NCI-H2081 treated with DMSO at 0.1 percent for 48 hours (cell line): ENCODE measurements around the gene RNU6-8.

Experiments used
- DNase-seq: peaks from one replicate; lab custom pipeline; 2025; lab: John Stamatoyannopoulos, UW

The RNU6-8 gene

DNA sequence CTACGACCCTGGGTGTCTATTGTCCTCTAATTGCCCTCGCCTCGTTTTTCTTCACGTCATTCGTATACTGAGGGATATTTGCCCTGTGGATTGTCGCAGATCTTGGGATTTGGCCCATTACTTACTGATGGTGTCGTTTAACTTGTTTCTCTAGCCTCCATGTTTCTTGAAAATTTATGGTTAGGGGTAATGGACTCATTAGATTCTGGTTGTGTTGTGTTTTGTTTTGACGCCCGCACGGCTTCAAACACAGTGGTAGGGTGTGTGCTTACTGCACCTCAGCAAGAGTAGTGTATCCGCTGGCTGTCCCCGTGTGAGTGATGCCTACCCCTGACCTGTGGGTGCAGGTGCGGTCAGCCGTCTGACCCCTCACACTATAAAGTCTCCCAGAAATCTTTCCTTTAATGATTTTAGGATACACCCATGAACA is 874 bp upstream of the RNU6-8 start:
- no peak for DNase-seq

DNA sequence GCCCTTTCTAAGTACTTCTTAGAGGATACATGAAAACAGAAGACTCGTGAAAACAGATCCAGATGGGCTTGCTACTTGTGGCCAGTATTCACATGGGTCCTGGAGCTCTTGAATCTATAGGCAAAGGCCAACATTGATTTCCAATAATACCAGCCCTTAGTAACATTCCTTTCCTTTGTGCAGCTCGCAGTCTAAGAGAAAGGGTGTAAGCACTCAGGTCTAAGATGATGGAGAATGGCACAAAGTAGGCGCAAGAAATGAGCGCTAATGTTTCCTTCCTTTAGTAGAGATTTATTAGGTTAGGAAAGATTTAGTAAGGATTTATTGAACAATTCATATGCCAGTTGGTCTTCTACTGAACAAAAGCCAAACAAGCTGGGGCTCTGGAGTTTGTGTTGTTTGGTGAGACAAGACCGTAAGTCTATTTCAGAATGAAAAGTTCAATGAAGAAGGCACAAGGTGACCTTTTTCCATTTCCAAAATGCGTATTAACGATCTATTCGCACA is 525 bp downstream of the RNU6-8 start:
- DNase-seq, result no peak

DNA sequence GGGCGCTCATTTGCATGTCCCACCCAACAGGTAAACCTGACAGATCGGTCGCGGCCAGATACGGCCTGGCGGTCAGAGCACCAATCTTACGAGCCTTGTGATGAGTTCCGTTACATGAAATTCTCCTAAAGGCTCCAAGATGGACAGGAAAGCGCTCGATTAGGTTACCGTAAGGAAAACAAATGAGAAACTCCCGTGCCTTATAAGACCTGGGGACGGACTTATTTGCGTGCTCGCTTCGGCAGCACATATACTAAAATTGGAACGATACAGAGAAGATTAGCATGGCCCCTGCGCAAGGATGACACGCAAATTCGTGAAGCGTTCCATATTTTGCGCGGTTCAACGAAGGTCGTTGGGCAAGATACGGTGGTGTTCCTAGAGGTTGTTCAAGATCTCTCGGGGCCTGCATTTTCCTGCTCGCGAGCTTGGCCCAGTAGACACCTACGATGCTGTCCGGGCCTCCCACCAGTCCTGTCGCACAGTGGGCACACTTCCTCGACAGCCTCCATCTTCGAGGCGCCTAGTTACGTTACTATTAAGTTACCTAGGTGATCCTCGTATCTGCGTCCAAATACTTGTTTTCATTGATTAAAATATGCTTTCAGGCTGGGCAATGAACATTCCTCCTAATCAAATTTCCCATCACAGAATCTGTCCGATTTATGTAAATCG is 1.1 kb downstream of the RNU6-8 start, which contains the start of gene RNU6-7:
RNU6-7 (plus strand) TSS at position 230 of the 675 bp plus-strand sequence.
- DNase-seq, result peak; percentile 67

DNA sequence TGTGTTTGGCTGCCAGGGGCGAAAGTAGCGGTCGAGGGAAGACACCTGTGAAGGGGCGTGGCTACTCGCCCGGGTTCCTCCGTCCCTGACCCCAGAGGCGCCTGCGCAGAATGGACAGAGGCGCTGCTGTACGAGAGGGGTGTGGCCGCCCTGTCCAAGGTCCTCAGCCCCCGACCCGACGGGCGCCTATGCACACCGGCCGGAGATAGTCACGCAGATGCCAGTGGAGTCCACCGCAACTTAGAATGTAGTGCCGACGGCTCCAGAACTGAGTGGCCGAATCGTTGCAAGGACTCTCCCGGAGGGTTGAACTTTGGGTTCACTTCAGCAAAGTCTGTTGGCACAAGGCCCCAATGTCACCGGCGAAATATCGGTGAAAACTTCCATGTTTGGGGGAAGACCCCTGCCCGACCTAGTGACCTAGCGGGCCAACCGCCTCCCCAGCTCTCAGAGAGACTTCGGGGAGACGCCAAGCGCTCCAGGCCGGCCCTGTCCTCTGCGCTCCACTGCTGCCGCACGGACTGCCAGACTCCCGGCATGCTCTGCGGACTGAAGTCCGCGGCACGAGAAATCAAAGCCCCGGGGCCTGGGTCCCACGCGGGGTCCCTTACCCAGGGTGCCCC is 1.8 kb downstream of the RNU6-8 start:
- DNase-seq, result peak; percentile 67

DNA sequence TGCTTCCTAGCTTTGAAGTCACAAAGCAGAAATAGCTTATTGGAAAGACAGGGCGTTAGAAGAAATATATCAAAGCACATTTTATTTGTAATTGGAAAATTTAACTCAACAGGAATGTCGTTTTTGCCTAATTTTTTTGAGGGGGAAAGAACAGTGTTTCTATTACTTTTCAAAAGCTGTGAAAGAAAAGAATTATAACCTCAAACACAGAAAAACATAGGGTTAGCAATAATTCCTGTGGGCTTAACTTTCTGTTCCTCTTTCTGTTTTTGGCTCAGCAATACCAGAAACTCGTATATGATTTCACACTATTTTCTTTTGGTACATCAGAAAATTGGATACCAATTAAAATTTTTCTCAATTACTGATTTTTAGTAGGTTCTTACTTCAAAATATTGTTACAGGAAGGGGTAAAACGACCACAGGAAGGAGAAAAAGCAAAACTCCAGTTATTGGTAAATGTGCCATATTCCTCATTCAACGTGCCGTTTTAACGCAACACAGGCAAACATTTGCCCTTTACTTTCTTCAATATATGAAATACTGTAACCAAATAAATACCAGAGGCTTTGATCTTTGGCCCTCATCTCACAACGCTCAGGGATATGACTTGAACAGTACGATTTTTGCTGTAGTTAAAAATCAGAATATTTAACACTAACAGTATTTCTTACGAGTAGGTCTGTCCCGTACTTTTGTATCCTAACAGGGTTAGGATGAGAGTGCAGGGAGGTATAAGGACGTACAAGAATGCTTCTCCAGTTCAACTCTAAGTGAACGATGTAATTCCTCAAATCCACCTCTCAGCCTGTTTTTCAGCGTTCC is 2.5 kb downstream of the RNU6-8 start:
- DNase-seq, result no peak

DNA sequence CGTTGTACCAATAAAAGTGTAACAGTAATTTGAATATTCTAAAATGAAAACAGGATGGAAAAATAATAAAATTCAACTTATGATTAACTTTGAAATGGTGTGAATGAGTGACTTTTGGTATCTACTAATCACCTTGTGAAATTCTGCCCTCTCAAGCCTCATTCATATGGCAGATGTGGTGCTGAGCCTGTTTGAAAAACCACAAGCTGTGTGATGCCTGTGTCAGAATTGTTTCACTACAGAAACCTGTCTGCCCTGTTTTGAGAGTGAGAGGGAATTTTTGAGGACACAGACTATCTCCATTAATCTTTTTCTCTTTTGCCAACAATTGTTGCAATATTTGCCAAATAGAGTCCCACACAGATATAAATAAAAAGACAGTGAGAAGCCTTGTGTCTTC is 5.2 kb downstream of the RNU6-8 start:
- no peak for DNase-seq

DNA sequence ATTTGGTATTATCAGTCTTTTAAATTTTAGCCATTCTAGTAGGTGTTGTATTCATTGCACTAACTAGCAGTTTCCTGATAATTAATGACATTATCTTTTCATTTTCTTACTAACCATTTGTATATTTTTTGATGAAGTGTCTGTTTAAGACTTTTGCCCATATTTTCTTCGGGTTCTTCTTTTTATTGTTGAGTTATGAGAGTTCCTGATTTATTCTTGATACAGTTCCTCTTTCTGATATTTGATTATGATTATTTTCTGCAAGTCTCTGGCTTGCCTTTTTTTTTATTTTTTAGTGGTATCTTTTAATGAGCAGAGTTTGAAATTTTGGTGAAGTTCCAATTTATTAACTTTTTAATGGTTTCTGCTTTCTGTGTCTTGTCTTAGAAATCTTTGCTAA is 7.4 kb downstream of the RNU6-8 start:
- no peak for DNase-seq

DNA sequence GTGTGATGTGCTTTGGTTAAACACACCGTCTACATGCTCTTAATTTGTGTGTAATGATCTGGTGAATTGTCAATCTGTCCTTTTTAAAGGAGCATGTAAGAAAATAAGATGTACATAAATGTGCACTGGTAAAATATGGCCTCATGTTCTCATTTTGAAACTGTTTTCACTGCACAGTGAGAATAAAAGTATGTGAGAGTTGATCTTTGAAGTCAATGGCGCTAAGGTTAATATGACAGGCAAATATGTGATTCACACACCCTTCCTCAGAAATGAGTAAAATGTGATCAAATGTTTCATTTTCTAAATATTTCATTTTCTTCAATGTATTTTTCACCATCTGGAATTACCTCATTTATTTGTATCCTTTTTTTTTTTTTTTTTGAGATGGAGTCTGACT is 9.5 kb downstream of the RNU6-8 start:
- no peak for DNase-seq

DNA sequence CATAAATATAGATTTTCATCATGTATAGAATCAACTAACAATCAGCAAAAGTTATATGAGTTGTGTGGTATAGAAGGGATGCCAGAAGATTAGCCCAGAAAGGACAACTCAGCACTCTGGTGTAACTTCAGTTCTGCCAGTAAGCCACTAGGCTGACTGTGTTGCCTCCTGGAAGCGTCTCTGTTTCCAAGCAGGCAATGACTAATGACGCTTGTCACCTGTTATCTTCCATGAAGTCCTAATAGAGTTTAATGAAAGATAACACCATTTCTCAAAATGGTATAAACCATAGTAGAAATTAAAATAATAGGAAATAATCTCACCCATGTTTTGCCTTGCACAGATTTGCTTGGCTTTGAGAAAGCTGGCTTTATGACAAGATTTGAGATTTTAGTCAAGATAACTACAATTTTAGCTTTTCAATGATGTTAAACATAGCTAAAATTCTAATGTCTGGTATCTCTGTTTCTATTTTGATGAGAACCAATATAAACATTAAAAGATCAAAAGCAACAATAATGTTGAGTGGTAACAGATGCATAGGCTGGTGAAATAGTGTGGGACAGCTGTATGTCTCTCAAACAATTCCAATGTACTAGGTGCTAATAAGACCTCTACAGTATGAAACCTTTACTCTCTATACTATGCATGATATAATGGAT is 10.2 kb downstream of the RNU6-8 start:
- no peak for DNase-seq

DNA sequence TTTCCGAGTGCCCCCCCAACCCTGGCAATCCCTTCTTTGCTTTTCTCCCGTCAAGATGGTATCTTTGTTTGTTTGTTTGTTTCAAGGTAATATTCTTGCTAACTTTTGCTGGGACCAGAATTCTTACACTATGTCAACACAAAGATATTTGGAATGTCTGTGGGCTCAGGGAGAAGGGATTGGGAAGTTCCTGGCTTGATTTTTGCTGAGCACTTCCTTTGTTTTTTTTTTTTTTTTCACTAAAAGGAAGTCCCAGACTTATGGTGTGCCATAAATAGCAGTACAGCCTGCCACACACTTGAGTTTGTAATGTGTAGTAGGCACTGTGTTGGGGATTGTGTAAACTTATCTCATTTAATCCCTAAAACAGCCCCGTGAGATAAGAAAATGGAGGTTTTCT is 12.4 kb downstream of the RNU6-8 start:
- no peak for DNase-seq

DNA sequence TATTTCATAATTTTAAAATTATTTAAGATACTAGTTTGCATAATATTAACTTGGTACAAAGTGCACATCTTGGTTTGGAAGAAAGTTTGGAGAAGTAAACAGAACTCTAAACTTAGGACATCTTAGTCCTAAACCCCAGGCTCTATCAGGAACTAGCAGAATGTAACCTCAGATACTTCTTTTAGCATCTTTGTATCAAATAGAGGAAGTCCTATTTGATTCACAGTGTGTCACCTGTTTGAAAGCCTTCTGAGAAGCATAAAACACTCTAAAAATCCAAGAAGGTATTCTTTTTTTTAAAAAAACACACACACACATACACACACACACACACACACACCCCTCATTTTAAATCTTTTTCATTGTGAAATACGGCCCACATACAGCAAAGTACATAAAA is 13.3 kb downstream of the RNU6-8 start:
- DNase-seq, result no peak

DNA sequence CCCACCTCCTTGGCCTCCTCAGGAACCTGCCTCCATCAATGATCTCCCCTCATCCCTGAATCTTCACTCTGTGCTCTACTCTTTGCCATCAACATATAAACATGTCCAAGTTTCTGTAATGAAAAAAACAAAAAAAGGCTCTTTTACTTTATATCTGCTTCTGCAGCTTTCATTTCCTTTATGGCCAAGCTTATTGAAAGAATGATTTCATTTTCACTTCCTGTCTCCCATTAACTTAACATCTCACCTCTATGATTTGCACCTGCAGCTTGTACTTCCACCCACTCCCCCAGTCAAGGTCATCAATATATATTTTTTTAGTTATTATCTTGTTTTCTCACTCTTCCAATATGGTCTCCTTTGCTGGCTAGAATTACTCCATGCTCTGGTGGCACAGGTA is 16.8 kb downstream of the RNU6-8 start:
- DNase-seq, result no peak

DNA sequence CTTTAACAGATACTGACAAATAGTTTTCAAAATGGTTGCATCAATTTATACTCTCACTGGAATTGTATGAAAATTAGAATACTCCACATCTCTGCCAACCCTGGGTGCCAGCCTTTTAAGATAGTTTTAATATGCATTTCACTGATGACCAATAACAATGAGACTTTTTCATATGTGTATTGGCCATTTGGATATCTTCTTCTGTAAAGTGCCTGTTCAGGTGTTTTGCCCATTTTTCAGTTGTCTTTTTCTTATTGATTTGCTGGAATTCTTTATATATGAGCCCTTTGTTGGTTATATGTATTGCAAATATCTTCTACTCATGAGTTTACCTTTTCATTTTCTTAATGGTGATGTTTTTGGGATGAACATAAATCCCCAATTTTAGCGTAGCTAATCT is 18.0 kb downstream of the RNU6-8 start:
- no peak for DNase-seq

DNA sequence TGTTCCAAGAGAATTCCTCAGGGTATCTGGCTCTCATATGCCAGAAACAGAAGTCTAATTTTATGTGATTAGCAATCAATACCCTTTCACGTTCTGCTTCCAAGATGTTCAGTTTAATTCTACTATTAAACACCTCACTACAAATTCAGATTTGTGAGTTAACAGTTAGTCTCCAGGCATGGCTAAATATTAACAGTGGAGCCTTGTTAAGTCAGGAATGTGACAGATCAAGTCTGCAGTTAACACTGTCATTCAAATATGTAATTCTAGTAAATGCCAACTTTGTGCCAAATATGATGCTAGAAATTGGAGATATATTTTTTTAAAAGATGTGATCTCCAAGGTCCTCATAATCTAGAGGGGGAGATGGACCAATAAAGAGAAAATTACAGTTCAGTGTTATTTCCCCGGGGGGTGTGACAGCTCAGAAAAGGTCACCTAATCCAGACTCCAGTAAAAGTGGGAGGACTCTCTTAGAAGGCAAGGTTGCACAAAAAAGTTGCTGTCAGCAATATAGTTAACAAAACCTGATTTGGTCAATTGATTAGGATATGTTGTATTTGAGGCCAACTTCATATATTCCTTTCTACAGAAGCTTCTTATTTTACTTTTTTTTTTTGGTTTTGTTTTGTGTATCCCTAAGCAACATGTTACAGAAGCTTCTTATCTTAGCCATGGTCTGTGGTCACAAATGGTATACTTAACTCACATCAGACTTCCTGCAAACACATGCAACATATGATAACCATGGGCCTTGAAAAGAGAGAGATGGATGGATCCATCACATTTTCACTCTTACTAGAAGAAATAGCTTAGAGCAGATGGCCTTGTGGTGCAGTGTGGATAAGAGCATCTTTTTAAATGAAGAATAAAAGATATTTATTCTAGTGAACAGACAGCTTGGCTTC is 19.7 kb downstream of the RNU6-8 start:
- DNase-seq, result no peak

DNA sequence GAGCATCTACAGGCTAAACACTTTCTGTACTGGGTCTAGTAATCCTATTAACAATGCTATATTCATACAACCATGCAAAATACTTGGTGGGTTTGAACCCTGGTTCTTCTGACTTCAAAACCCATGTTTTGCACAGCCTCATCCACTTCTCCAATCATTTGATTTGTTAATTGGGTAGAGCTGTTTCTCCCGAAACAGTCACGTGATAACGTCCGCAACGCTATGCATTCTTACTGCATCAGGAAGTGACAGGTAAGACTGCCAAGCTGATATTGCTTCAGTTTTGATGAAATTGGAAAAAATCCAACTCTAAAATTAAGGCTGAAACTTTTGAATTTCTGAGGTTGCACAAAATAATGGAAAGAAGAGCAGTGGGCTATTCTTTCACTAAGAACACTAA is 31.6 kb downstream of the RNU6-8 start:
- DNase-seq, result no peak

DNA sequence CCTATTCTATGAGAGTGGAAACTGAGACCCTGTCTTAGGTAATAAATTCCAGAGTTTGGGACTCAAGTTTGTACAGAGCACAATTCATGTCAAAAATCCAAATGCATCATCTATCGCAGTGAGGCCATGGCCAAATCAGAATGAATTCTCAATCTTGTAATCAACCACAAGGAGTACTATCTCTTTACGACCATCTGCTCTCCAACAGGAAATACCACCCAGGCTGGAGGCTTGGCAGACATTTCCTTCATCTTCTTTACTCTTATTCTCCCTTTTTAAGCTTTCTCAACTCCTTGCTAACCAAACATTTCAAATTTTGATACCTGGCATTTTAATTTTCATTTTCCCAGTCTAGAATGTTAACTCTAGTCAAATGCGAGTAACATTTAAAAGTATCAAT is 33.9 kb downstream of the RNU6-8 start:
- no peak for DNase-seq

DNA sequence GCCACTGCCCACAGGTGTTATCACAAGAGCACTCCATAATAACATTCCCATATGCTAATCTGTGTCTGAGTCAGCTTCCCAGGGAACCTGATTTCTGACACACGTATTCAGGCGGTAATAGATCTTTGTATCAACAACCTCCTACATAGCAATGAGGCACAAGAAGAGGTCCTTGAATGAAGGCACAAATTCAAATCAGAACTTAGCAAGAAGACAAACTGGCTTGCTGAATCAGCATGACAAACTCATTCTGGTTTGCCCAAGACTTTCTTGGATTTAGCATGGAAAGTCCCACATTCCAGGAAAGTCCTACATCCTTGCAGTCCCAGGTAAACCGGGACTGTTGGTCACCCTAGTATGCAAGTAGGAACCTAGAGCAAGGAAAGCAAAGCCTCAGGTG is 35.2 kb downstream of the RNU6-8 start:
- DNase-seq, result no peak

DNA sequence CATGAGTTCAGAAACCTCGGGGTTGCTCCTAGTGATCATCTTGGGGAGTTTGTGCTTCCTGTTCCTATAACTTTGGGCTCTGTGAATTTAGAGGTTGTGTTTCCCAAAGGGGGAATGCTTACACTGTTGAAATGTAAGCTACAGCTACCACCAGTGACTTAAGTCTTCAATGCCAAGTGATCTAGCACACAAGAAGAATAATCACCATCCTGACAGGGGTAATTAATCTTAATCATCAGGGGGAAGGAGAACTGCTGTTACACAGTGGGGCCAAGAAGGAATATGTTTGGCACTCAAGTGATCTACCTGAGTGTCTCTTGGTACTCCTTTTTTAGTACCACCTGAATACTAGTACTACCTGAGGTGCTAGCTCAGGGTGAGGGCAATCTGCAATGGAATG is 36.1 kb downstream of the RNU6-8 start:
- DNase-seq, result no peak

DNA sequence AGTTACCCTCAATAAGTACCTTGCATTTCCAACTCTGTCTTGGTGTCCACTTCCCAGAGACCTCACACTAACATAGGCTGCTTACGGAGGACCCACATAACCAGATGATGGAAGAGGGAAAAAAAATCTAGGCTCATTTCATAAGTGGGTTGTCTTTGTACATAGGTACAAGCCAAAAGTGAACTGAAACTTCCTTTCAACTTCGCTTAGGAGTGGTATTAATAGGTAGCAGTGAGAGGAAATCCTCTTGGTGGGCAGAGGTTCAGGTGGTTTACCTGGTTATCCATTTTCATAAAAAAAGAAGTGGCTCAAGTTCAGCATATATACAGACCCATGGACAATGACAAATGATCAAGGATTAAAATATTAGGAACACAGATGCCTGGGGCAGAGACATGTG is 37.0 kb downstream of the RNU6-8 start:
- no peak for DNase-seq
